Measurements from ENCODE around the gene ANKRD37. TPM values are rescaled to one million over a fixed set of nuclear protein-coding genes. Genes with fewer than 3 reads are reported as not detected.
"Not testable (repeated sequence)": the region's sequence is repeated elsewhere in the genome, so short reads cannot be mapped to it uniquely, and the experiment has no call there.

ANKRD37 gene
- total RNA-seq, 1 experiment from 2014 or later = 5.1 TPM

- BruUV-seq (replicated peaks) = no TSS peak
- Histone ChIP-seq H3K27me3 (ENCODE audit: control insufficient read depth, insufficient read depth, low read length) (no peaks in the 10 kb centered on the region), H3K27ac (ENCODE audit: low read length) (no peak overlapping the region), H3K4me1 (ENCODE audit: control insufficient read depth, insufficient read depth, low read length) (no peaks in the 10 kb centered on the region), H3K4me3 (ENCODE audit: low read depth in 2 of 2, low read length in 2 of 2) (no peak overlapping the region), H3K36me3 (ENCODE audit: control insufficient read depth, insufficient read depth, low read length) (no peaks in the 10 kb centered on the region), H3K9me3 (ENCODE audit: control insufficient read depth, insufficient read depth, low read depth, low read length) (no peaks in the 10 kb centered on the region)
- in situ Hi-C loops (cut with HindIII; ENCODE audit: low pct_unique_long_range_greater_than_20kb, low sequenced_read_pairs) = no loop called here
- POLR2A ChIA-PET = no interaction called here
- DNase-seq (ENCODE audit: low read depth, low spot score) (no peak), ATAC-seq (no peak)
- TF ChIP-seq TCF7L2 (IDR thresholded peaks at IDR 0.05; ENCODE audit: low read depth, low read length) = no peak
- TF ChIP-seq REST (IDR thresholded peaks at IDR 0.05; ENCODE audit: insufficient read depth in 1 of 2, low read depth in 2 of 2, low read length in 1 of 2) = no peak
- TF ChIP-seq POLR2AphosphoS5 (IDR thresholded peaks at IDR 0.05; ENCODE audit: low read depth, low read length) = no peak
- TF ChIP-seq SIN3A (IDR thresholded peaks at IDR 0.05; ENCODE audit: borderline replicate concordance, insufficient read depth, low read depth, low read length) = no peak
- no peak for TF ChIP-seq CTCF (IDR thresholded peaks at IDR 0.05)
- intact Hi-C loops (cut with micrococcal nuclease; ENCODE audit: unreplicated experiment) = no loop called here
- CTCF ChIA-PET = no interaction called here
Observed at GRCh38 chr4:185361872-185362271, 34.8 kb upstream of the ANKRD37 start.

GRCh38 chr4:185362570-185362969, 34.1 kb upstream of the ANKRD37 start:
- CTCF ChIA-PET; BruUV-seq (replicated peaks); POLR2A ChIA-PET; DNase-seq (ENCODE audit: low read depth, low spot score); H3K36me3 ChIP-seq (ENCODE audit: control insufficient read depth, insufficient read depth, low read length); H3K27me3 ChIP-seq (ENCODE audit: control insufficient read depth, insufficient read depth, low read length); H3K4me3 ChIP-seq (ENCODE audit: low read depth in 2 of 2, low read length in 2 of 2); intact Hi-C loops (cut with micrococcal nuclease; ENCODE audit: unreplicated experiment); ATAC-seq; H3K9me3 ChIP-seq (ENCODE audit: control insufficient read depth, insufficient read depth, low read depth, low read length); H3K4me1 ChIP-seq (ENCODE audit: control insufficient read depth, insufficient read depth, low read length); in situ Hi-C loops (cut with HindIII; ENCODE audit: low pct_unique_long_range_greater_than_20kb, low sequenced_read_pairs); H3K27ac ChIP-seq (ENCODE audit: low read length): not testable (repeated sequence)

GRCh38 chr4:185363251-185363650, 33.4 kb upstream of the ANKRD37 start:
- H3K4me3 ChIP-seq (ENCODE audit: low read depth in 2 of 2, low read length in 2 of 2) = no peak overlapping the region
- CTCF ChIA-PET = no interaction called here
- ATAC-seq = no peak
- no peak for DNase-seq (ENCODE audit: low read depth, low spot score)
- in situ Hi-C loops (cut with HindIII; ENCODE audit: low pct_unique_long_range_greater_than_20kb, low sequenced_read_pairs) (no loop called here), intact Hi-C loops (cut with micrococcal nuclease; ENCODE audit: unreplicated experiment) (no loop called here)
- no peaks in the 10 kb centered on the region for H3K27me3 ChIP-seq (ENCODE audit: control insufficient read depth, insufficient read depth, low read length)
- no peaks in the 10 kb centered on the region for H3K4me1 ChIP-seq (ENCODE audit: control insufficient read depth, insufficient read depth, low read length)
- no TSS peak for BruUV-seq (replicated peaks)
- POLR2A ChIA-PET = no interaction called here
- no peak overlapping the region for H3K27ac ChIP-seq (ENCODE audit: low read length)
- H3K36me3 ChIP-seq (ENCODE audit: control insufficient read depth, insufficient read depth, low read length) = no peaks in the 10 kb centered on the region
- H3K9me3 ChIP-seq (ENCODE audit: control insufficient read depth, insufficient read depth, low read depth, low read length) = no peaks in the 10 kb centered on the region
- TF ChIP-seq REST (IDR thresholded peaks at IDR 0.05; ENCODE audit: insufficient read depth in 1 of 2, low read depth in 2 of 2, low read length in 1 of 2) (no peak), POLR2AphosphoS5 (IDR thresholded peaks at IDR 0.05; ENCODE audit: low read depth, low read length) (no peak), TCF7L2 (IDR thresholded peaks at IDR 0.05; ENCODE audit: low read depth, low read length) (no peak), SIN3A (IDR thresholded peaks at IDR 0.05; ENCODE audit: borderline replicate concordance, insufficient read depth, low read depth, low read length) (no peak), CTCF (IDR thresholded peaks at IDR 0.05) (no peak)

Data from Panc1 (cell line).